HG03571 (cell line): Measurements from ENCODE around the gene LRWD1.
"Not testable (repeated sequence)": the region's sequence is repeated elsewhere in the genome, so short reads cannot be mapped to it uniquely, and the experiment has no call there.

Experiments
- ATAC-seq: cut with Tn5 transposase; IDR thresholded peaks from one replicate; pipeline ENCODE4 v1.9.1; 2021; ENCODE audit not compliant: unreplicated experiment

Gene LRWD1

GRCh38 chr7:102467581-102468477 is 3.0 kb downstream of the LRWD1 start:
- no peak for ATAC-seq

GRCh38 chr7:102468478-102469350 is 3.9 kb downstream of the LRWD1 start:
- no peak for ATAC-seq

GRCh38 chr7:102469351-102469971 is 4.7 kb downstream of the LRWD1 start:
- ATAC-seq = no peak

- no peak for ATAC-seq
Measured at GRCh38 chr7:102469972-102470825, 5.4 kb downstream of the LRWD1 start.

- ATAC-seq = no peak
Measured at GRCh38 chr7:102471791-102472125, 7.0 kb downstream of the LRWD1 start.

- ATAC-seq = no peak
Measured at GRCh38 chr7:102472126-102473041, 7.6 kb downstream of the LRWD1 start.

GRCh38 chr7:102473271-102473991 is 8.6 kb downstream of the LRWD1 start:
- ATAC-seq = no peak

- ATAC-seq = not testable (repeated sequence)
Measured at GRCh38 chr7:102474116-102474515, 9.3 kb downstream of the LRWD1 start.

GRCh38 chr7:102474736-102475435 is 10.1 kb downstream of the LRWD1 start:
- ATAC-seq = not testable (repeated sequence)

- peak; percentile 83 for ATAC-seq
Measured at GRCh38 chr7:102478314-102479208, 13.8 kb downstream of the LRWD1 start, which contains the start of gene POLR2J. Gene POLR2J (minus strand): TSS chr7:102478922. CDS start chr7:102478860, 62 bp downstream.

GRCh38 chr7:102479209-102479584 is 14.4 kb downstream of the LRWD1 start:
- ATAC-seq = peak; percentile 18

GRCh38 chr7:102479982-102480637 is 15.3 kb downstream of the LRWD1 start:
- not testable (repeated sequence) for ATAC-seq

GRCh38 chr7:102481962-102482361 is 17.2 kb downstream of the LRWD1 start:
- ATAC-seq = not testable (repeated sequence)

- not testable (repeated sequence) for ATAC-seq
Measured at GRCh38 chr7:102484317-102484716, 19.5 kb downstream of the LRWD1 start.

GRCh38 chr7:102490529-102491075 is 25.8 kb downstream of the LRWD1 start:
- peak; percentile 51 for ATAC-seq

- ATAC-seq = peak; percentile 37
Measured at GRCh38 chr7:102493220-102493935, 28.6 kb downstream of the LRWD1 start.
